Activated naive CD8-positive, alpha-beta T cell treated with anti-CD3 and anti-CD28 coated beads, Interleukin-2, amount 10 ng/mL, durations not matched to agents 7 days and 5 days (primary cell): Measurements from ENCODE around the gene TTLL3. TPM values are rescaled to one million over a fixed set of nuclear protein-coding genes. Genes with fewer than 3 reads are reported as not detected.
"Not testable (repeated sequence)": the region's sequence is repeated elsewhere in the genome, so short reads cannot be mapped to it uniquely, and the experiment has no call there.

ENCODE experiments used
- ATAC-seq: fragments of 150-1000 bp; cut with Tn5 transposase; one replicate; pipeline ENCODE4 v1.10.0; 2021; ENCODE audit warnings: low read depth, moderate library complexity
- POLR2A ChIA-PET: fragments of 350-600 bp; sonication (Branson Sonifier 250); formaldehyde crosslinking; loops from one replicate; lab custom pipeline; 2021; ENCODE audit warnings: antibody characterized with exemption; lab: Charles Lee
- DNase-seq: peaks from one replicate; pipeline ENCODE4 v3.0.0; 2021
- H3K27ac Mint-ChIP-seq: one replicate; pipeline ENCODE4 v1.8.0; 2022; ENCODE audit warnings: mild to moderate bottlenecking, mixed read lengths
- H3K27me3 Mint-ChIP-seq: one replicate; pipeline ENCODE4 v1.8.0; 2022; ENCODE audit warnings: mild to moderate bottlenecking, moderate library complexity, mixed read lengths
- H3K36me3 Mint-ChIP-seq: one replicate; pipeline ENCODE4 v1.8.0; 2021; ENCODE audit warnings: mild to moderate bottlenecking, mixed read lengths
- H3K4me1 Mint-ChIP-seq: one replicate; pipeline ENCODE4 v1.8.0; 2021; ENCODE audit warnings: mixed read lengths
- H3K4me3 Mint-ChIP-seq: one replicate; pipeline ENCODE4 v1.8.0; 2022; ENCODE audit warnings: mild to moderate bottlenecking, moderate library complexity, mixed read lengths
- H3K9me3 Mint-ChIP-seq: one replicate; pipeline ENCODE4 v1.8.0; 2021; ENCODE audit warnings: mixed read lengths
- total RNA-seq, 2 experiments: library from RNA; stranded (reverse); gene quantifications; one replicate each; pipeline ENCODE4 v1.2.3, GENCODE V29; 2021

The TTLL3 gene
- total RNA-seq, 2 experiments from 2014 or later = 84.0 to 85.7 TPM

DNA sequence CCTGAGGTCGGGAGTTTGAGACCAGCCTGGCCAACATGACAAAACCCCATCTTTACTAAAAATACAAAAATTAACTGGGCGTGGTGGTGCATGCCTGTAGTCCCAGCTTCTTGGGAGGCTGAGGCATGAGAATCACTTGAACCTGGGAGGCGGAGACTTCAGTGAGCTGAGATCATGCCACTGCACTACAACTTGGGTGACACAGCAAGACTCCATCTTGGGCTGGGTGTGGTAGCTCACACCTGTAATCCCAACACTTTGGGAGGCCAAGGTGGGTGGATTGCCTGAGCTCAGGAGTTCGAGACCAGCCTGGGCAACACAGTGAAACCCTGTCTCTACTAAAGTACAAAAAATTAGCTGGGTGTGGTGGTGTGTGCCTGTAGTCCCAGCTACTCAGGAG is 66.2 kb downstream of the TTLL3 start:
- POLR2A ChIA-PET = interaction anchor here (1.8 kb wide), 1 partner anchor 14 kb away, joined by 5 read pairs; the partner anchor contains the start of gene JAGN1

DNA sequence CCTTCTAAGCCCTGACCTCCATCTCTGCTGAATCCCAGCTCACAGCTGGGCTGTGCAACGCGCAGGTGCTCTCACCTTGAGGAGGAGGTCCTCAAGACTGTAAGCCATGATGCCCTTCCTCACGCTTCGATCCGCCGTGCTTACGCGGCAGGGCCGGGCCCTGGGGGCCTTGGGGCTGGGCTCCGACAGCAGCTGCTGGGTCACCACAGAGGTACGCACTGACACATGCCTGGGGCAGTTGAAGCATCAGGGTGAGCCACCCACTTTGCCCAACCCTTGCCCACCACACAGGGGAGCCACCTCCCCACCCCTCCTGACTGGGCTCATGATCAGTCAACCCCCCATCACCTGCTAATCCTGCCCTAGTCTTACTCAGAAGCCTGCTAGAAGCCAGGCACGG is 66.9 kb downstream of the TTLL3 start:
- POLR2A ChIA-PET = interaction anchor here (1.8 kb wide), 1 partner anchor 13 kb away, joined by 5 read pairs; the partner anchor contains the start of gene JAGN1

More for the DNA sequence above, 66.2 kb downstream of the TTLL3 start:
- H3K4me1 Mint-ChIP-seq, ATAC-seq, DNase-seq, H3K9me3 Mint-ChIP-seq, H3K4me3 Mint-ChIP-seq, H3K36me3 Mint-ChIP-seq, H3K27ac Mint-ChIP-seq, H3K27me3 Mint-ChIP-seq: not testable (repeated sequence)

DNA sequence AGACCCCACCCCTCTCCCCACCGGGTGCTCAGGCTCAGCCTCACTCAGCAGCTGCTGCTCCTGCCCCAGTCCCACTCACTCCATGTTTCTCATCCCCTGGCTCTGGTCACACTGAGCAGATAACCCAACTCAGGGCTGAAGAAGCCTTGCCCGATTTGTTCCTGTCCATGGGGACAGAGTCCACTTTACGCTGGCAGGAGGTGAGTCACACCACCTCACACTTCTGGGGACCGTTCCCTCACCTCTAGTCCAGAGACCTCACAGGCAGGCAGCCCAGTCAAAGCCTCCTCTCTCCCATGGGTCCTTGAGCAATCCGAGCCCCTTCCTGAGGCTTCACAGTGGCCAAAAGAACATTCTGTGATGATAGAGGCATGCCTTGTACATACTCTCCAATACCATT is 68.6 kb downstream of the TTLL3 start:
- Mint-ChIP-seq H3K9me3 (no peaks in the 10 kb centered on the region), H3K27me3 (peaks cover 5% of the 10 kb centered on the region), H3K27ac (no peak overlapping the region), H3K4me1 (no peaks in the 10 kb centered on the region), H3K36me3 (no peaks in the 10 kb centered on the region), H3K4me3 (no peak overlapping the region)
- POLR2A ChIA-PET = no interaction called here
- DNase-seq (no peak), ATAC-seq (no peak)

More for the DNA sequence above, 66.9 kb downstream of the TTLL3 start:
- Mint-ChIP-seq H3K36me3 (no peaks in the 10 kb centered on the region), H3K27me3 (peaks cover 9% of the 10 kb centered on the region), H3K4me1 (no peaks in the 10 kb centered on the region), H3K4me3 (no peak overlapping the region), H3K9me3 (no peaks in the 10 kb centered on the region), H3K27ac (no peak overlapping the region)
- DNase-seq (no peak), ATAC-seq (no peak)

DNA sequence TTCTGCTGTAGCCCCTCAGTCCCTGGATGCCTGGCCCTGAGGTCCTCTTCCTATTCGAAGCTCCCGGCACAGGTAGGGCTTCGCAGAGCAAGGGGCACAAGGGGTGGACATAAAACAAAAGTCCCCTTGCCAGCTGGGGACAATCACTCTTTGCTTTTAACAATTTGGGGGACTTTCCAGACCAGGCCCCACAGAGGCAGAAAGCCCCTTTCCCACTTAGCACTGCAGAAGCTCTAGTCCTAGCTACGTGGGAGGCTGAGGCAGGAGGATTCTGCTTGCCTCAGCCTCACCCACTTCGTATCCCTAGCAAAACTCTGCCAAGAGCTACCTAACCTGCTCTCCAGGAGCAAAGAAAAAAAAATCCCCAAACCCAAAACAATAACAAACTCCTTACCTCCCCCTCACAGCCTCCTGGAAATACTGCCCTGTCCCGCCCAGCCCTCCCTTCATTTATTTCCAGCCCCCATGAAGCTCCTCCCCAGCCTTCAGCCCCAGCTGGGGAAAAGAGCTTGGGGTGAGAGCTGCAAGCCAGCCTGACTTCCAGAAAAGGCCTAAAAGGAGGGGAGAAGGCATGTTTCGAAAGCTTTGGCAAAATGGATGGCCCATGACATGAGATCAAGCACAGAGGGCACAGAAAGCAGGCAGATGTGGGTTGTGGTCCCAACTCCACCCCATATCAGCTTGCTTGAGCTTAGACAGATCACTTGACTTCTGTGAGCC is 69.9 kb downstream of the TTLL3 start, which contains the start of gene CIDEC:
Gene CIDEC (minus strand): TSS at position 424 of the 720 bp plus-strand sequence. CDS start 1,767 bp downstream, outside the sequence.
- no peak within 1 kb of the TSS for H3K27ac Mint-ChIP-seq
- POLR2A ChIA-PET = interaction anchor here (0.6 kb wide), 1 partner anchor 10 kb away, joined by 3 read pairs; no protein-coding TSS in a partner anchor
- ATAC-seq = no peak

DNA sequence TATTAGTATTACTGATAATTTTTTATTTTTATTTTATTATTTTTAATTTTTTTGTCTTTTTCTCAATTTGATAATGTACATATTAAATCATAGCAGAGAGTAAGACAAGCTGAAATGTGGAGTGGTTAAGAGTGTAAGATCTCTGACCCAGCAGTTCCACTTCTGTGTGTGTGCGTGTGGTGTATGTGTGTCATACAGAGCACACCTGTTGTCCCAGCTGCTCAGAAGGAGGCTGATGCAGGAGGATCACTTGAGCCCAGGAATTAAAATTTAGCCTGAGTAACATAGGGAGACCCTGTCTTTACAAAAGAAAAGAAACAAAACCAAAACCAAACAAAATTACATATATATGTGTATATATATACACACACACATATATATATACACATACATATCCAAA is 71.4 kb downstream of the TTLL3 start:
- Mint-ChIP-seq H3K4me3 (no peak overlapping the region), H3K36me3 (no peaks in the 10 kb centered on the region), H3K9me3 (no peaks in the 10 kb centered on the region), H3K27ac (no peak overlapping the region), H3K4me1 (no peaks in the 10 kb centered on the region), H3K27me3 (peaks cover 5% of the 10 kb centered on the region)
- POLR2A ChIA-PET = no interaction called here
- DNase-seq (no peak), ATAC-seq (no peak)

More for the DNA sequence above, 69.9 kb downstream of the TTLL3 start, which contains the start of gene CIDEC:
- Mint-ChIP-seq H3K36me3 (no peaks in the 10 kb centered on the region), H3K4me3 (no peak within 1 kb of the TSS), H3K27me3 (peaks cover 5% of the 10 kb centered on the region), H3K9me3 (no peaks in the 10 kb centered on the region), H3K4me1 (no peaks in the 10 kb centered on the region)
- DNase-seq = no peak

DNA sequence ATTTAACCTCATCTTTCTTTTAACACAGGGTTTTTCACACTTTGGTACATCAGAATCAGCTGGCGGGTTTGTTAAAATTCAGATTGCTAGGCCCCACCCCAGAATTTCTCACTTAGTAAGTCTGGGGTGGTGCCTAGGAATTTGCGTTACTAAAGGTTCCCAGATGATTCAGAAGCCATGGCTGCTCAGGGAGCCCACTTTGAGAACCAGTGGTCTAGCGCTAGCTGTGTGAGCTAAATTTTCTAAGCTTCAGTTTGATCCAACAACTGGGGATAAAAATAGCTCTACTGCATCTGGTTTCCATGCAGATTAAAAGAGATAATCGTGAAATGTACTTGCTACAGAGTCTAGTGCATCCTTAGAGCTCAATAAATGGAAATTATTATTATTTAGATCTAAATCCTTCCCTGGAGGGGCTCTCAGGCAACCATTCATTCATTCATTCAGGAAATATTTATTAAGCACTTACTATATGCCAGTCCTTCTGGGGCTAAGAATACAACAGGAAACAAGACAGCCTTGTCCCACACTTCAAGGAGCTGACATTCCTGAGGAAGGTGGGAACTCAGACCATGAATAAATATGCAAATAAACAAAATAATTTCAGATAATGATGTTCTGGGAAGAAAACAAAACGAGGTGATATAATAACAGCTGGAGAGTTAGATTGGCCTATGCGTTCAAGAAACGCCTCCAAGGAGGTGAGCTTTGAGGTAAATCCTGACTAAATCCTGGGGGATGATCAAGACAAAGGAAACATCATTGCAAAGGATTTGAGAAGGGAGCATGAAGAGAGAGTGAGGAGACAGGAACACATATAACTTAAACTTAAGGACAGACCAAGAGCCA is 73.9 kb downstream of the TTLL3 start:
- POLR2A ChIA-PET = interaction anchor here (0.5 kb wide), 1 partner anchor 129 kb away, joined by 4 read pairs; no protein-coding TSS in a partner anchor
- Mint-ChIP-seq H3K27ac (no peak overlapping the region), H3K36me3 (no peaks in the 10 kb centered on the region), H3K4me1 (no peaks in the 10 kb centered on the region), H3K4me3 (no peak overlapping the region), H3K27me3 (no peaks in the 10 kb centered on the region), H3K9me3 (no peaks in the 10 kb centered on the region)
- ATAC-seq (no peak), DNase-seq (no peak)

DNA sequence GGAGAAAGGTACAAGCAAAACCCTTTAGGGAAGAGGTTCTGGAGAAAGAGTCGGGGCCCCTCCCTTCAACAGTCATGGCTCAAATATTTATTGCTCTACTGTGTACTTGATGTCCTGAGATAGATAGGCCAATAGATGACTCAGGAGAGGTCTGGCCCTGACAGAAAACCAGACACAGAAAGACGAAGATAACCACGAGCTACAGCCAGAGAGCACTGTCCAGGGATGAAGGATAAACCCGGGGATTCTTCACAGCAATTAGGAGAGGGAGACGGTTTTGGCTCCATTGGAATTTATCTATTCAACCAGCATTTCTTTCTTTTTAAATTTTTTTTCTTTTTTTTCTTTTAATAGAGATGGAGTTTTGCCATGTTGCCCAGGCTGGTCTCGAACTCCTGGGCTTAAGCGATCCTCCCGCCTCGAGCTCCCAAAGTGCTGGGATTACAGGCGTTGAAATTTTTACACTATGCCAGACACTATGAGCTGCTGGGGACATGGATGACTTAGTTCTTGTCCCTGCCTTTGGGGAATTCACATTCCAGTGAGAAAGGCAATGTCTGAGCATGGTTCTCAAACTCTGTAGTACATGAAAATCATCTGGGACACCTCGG is 74.6 kb downstream of the TTLL3 start:
- POLR2A ChIA-PET = interaction anchor here (0.5 kb wide), 1 partner anchor 128 kb away, joined by 4 read pairs; no protein-coding TSS in a partner anchor
- H3K36me3 Mint-ChIP-seq = no peaks in the 10 kb centered on the region
- H3K4me1 Mint-ChIP-seq = peaks cover 2% of the 10 kb centered on the region
- H3K4me3 Mint-ChIP-seq = no peak overlapping the region
- H3K9me3 Mint-ChIP-seq = no peaks in the 10 kb centered on the region
- ATAC-seq = no peak
- H3K27ac Mint-ChIP-seq = no peak overlapping the region
- no peak for DNase-seq
- H3K27me3 Mint-ChIP-seq = no peaks in the 10 kb centered on the region

Other genes with a start within 250 kb of the TTLL3 start
- gene MTMR14, start 160.8 kb upstream of the TTLL3 start, total RNA-seq = 10 to 100 TPM; 52.5 to 57.1 TPM
- gene CPNE9, start 106.4 kb upstream of the TTLL3 start, total RNA-seq = 1 to 10 TPM in 1 of 2 experiments, not detected in 1; 1.1 TPM
- gene BRPF1, start 78.5 kb upstream of the TTLL3 start, total RNA-seq = 10 to 100 TPM; 57.3 to 58.8 TPM
- gene OGG1, start 60.3 kb upstream of the TTLL3 start, total RNA-seq = 10 to 100 TPM; 41.3 to 46.1 TPM
- gene CAMK1, start 40.3 kb upstream of the TTLL3 start, total RNA-seq = 10 to 100 TPM; 25.2 to 26.9 TPM
- 10 to 100 TPM; 71.8 to 73.3 TPM for gene TADA3, start 17.8 kb upstream of the TTLL3 start, total RNA-seq
- 100 to 1,000 TPM; 225 to 227 TPM for gene ARPC4, start 17.2 kb upstream of the TTLL3 start, total RNA-seq
- gene RPUSD3, start 33.7 kb downstream of the TTLL3 start, total RNA-seq = 10 to 100 TPM; 46.3 to 50.8 TPM
- not detected for gene CIDEC, start 70.0 kb downstream of the TTLL3 start, total RNA-seq
- gene JAGN1, start 80.3 kb downstream of the TTLL3 start, total RNA-seq = 10 to 100 TPM; 31.5 to 34.2 TPM
- gene IL17RE, start 92.6 kb downstream of the TTLL3 start, total RNA-seq = 1 to 10 TPM in 1 of 2 experiments, under 1 TPM in 1; 0.94 to 1.1 TPM
- gene IL17RC, start 106.8 kb downstream of the TTLL3 start, total RNA-seq = under 1 TPM in 1 of 2 experiments, not detected in 1; 0.22 TPM
- 10 to 100 TPM; 26.2 to 29.3 TPM for gene CRELD1, start 123.6 kb downstream of the TTLL3 start, total RNA-seq
- gene PRRT3, start 142.1 kb downstream of the TTLL3 start, total RNA-seq = 1 to 10 TPM; 5.3 to 5.9 TPM
- 10 to 100 TPM; 42.0 to 49.8 TPM for gene EMC3, start 176.6 kb downstream of the TTLL3 start, total RNA-seq
- gene FANCD2, start 216.2 kb downstream of the TTLL3 start, total RNA-seq = 10 to 100 TPM; 57.9 to 78.8 TPM